Measurements from ENCODE around the gene MT2A. TPM values are rescaled to one million over a fixed set of nuclear protein-coding genes. Genes with fewer than 3 reads are reported as not detected.
A peak's percentile ranks its signal among the peaks of the same experiment; 100 is the strongest.

Gene MT2A
- total RNA-seq, 4 donors from 2014 or later, result 42.8 to 285 (median 54.6) TPM

GRCh38 chr16:56608876-56609462 lies 585 bp downstream of the MT2A start:
- WGBS, 2 donors, result 1 to 2% methylated on average over 21 of the region's 21 CpGs
- TF ChIP-seq POLR2A (IDR thresholded peaks at IDR 0.05) (no peak), CTCF (IDR thresholded peaks at IDR 0.05) (no peak)
- peaks cover 47 to 51% of the 10 kb centered on the region in 2 donors for H3K4me1 ChIP-seq
- no peaks in the 10 kb centered on the region for H3K9me3 ChIP-seq
- H3K27me3 ChIP-seq, result no peaks in the 10 kb centered on the region
- peak in 1 of 2 donors; percentile 22 for DNase-seq
- H3K36me3 ChIP-seq, result no peaks in the 10 kb centered on the region
- intact Hi-C loops (cut with DNase I), result loop anchor here (5.0 to 10.0 kb wide), 2 partner anchors 78 to 94 kb away; no protein-coding TSS in a partner anchor
- H3K4me3 ChIP-seq (replicated peaks in 1 of 3), result peak overlapping the region; percentile 61 to 67 (median 64)
- peak overlapping the region; percentile 89 to 98 (median 97) for H3K27ac ChIP-seq

GRCh38 chr16:56609463-56609921 lies 1.1 kb downstream of the MT2A start:
- Histone ChIP-seq H3K4me3 (replicated peaks in 1 of 3) (peak overlapping the region; percentile 61 to 67 (median 64)), H3K27ac (peak overlapping the region; percentile 89 to 98 (median 97)), H3K9me3 (no peaks in the 10 kb centered on the region), H3K36me3 (no peaks in the 10 kb centered on the region), H3K27me3 (no peaks in the 10 kb centered on the region), H3K4me1 (peaks cover 47 to 51% of the 10 kb centered on the region in 2 donors)
- intact Hi-C loops (cut with DNase I), result loop anchor here (5.0 to 10.0 kb wide), 2 partner anchors 78 to 95 kb away; no protein-coding TSS in a partner anchor
- 1 to 2% methylated on average over 6 of the region's 6 CpGs for WGBS, 2 donors
- peak in 1 of 6 experiments; percentile 22 for TF ChIP-seq CTCF (IDR thresholded peaks at IDR 0.05)
- TF ChIP-seq POLR2A (IDR thresholded peaks at IDR 0.05), result peak in 1 of 2 donors; percentile 18
- DNase-seq, result peak; percentile 54 to 72

- WGBS, 2 donors, result 15 to 40% methylated on average over 10 of the region's 10 CpGs
These were observed 1.7 kb downstream of the MT2A start for GRCh38 chr16:56610017-56610608.

GRCh38 chr16:56610609-56611111 lies 2.3 kb downstream of the MT2A start:
- Histone ChIP-seq H3K4me3 (replicated peaks in 1 of 3) (peak overlapping the region in 1 of 3 donors; percentile 64), H3K9me3 (no peaks in the 10 kb centered on the region), H3K4me1 (peaks cover 46 to 47% of the 10 kb centered on the region in 2 donors), H3K36me3 (no peaks in the 10 kb centered on the region), H3K27me3 (no peaks in the 10 kb centered on the region), H3K27ac (peak overlapping the region; percentile 89 to 98 (median 97))
- WGBS, 2 donors, result 65 to 71% methylated on average over 2 of the region's 2 CpGs
- intact Hi-C loops (cut with DNase I), result no loop called here
- TF ChIP-seq CTCF (IDR thresholded peaks at IDR 0.05), result no peak
- TF ChIP-seq POLR2A (IDR thresholded peaks at IDR 0.05), result no peak
- DNase-seq, result no peak

More at GRCh38 chr16:56610017-56610608, 1.7 kb downstream of the MT2A start:
- intact Hi-C loops (cut with DNase I), result no loop called here
- H3K4me1 ChIP-seq, result peaks cover 47 to 51% of the 10 kb centered on the region in 2 donors
- no peaks in the 10 kb centered on the region for H3K36me3 ChIP-seq
- peak overlapping the region; percentile 89 to 98 (median 97) for H3K27ac ChIP-seq
- peak; percentile 57 to 58 for DNase-seq
- TF ChIP-seq POLR2A (IDR thresholded peaks at IDR 0.05) (peak in 1 of 2 donors; percentile 11), CTCF (IDR thresholded peaks at IDR 0.05) (no peak)
- H3K9me3 ChIP-seq, result no peaks in the 10 kb centered on the region
- H3K27me3 ChIP-seq, result no peaks in the 10 kb centered on the region
- peak overlapping the region in 2 of 3 donors; percentile 1 to 64 for H3K4me3 ChIP-seq (replicated peaks in 1 of 3)
